ENCODE measurements around the gene SYCP3.

DNA sequence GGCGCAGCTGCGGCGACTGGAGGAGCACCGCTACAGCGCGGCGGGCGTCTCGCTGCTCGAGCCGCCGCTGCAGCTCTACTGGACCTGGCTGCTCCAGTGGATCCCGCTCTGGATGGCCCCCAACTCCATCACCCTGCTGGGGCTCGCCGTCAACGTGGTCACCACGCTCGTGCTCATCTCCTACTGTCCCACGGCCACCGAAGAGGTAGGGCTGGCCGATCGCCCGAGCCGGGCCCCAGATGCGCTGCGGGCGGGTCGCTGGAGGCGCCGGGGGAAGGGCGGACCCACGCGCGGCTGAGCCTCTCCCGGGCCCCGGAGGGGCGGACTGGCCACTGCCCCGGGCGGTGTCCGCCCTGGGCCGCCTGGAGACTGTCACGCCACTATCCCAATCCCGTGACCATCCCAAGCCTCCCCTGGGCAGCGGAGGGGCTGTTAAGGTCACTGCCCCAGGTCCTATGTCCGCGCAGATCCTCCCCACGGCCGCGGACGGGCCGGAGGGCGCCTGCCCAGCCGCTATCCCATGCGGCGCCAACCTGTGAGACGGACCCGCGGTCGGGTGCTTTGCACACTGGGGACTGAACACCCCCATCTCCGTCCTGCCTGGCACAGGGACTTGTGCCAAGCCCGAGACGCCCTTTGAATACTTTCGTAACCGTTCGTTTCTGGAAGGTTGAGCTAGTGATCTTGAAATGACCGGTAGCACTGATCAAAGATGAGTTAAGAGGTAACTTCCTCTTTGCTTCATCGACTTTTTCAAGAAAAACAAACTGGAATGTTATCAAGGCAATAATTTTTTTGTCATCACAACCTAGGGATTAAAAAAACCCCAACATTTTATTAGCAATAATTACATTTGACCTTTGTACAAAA, 41.1 kb downstream of the SYCP3 start:
- TF ChIP-seq, protein P1, sequence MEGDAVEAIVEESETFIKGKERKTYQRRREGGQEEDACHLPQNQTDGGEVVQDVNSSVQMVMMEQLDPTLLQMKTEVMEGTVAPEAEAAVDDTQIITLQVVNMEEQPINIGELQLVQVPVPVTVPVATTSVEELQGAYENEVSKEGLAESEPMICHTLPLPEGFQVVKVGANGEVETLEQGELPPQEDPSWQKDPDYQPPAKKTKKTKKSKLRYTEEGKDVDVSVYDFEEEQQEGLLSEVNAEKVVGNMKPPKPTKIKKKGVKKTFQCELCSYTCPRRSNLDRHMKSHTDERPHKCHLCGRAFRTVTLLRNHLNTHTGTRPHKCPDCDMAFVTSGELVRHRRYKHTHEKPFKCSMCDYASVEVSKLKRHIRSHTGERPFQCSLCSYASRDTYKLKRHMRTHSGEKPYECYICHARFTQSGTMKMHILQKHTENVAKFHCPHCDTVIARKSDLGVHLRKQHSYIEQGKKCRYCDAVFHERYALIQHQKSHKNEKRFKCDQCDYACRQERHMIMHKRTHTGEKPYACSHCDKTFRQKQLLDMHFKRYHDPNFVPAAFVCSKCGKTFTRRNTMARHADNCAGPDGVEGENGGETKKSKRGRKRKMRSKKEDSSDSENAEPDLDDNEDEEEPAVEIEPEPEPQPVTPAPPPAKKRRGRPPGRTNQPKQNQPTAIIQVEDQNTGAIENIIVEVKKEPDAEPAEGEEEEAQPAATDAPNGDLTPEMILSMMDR (IDR thresholded peaks at IDR 0.05): no peak
- TF ChIP-seq TAF1 (IDR thresholded peaks at IDR 0.05; ENCODE audit: borderline replicate concordance, low read depth, low read length): no peak
- TF ChIP-seq POLR2AphosphoS5 (IDR thresholded peaks at IDR 0.05; ENCODE audit: low read depth, low read length): no peak
- no peak for TF ChIP-seq RAD21 (IDR thresholded peaks at IDR 0.05; ENCODE audit: low read length)
- TF ChIP-seq, protein P2, sequence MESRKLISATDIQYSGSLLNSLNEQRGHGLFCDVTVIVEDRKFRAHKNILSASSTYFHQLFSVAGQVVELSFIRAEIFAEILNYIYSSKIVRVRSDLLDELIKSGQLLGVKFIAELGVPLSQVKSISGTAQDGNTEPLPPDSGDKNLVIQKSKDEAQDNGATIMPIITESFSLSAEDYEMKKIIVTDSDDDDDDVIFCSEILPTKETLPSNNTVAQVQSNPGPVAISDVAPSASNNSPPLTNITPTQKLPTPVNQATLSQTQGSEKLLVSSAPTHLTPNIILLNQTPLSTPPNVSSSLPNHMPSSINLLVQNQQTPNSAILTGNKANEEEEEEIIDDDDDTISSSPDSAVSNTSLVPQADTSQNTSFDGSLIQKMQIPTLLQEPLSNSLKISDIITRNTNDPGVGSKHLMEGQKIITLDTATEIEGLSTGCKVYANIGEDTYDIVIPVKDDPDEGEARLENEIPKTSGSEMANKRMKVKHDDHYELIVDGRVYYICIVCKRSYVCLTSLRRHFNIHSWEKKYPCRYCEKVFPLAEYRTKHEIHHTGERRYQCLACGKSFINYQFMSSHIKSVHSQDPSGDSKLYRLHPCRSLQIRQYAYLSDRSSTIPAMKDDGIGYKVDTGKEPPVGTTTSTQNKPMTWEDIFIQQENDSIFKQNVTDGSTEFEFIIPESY (IDR thresholded peaks at IDR 0.05; ENCODE audit: borderline replicate concordance, low read depth): no peak
- no peak for TF ChIP-seq MEF2A (IDR thresholded peaks at IDR 0.05; ENCODE audit: borderline replicate concordance, low read depth)
- TF ChIP-seq, protein P3, sequence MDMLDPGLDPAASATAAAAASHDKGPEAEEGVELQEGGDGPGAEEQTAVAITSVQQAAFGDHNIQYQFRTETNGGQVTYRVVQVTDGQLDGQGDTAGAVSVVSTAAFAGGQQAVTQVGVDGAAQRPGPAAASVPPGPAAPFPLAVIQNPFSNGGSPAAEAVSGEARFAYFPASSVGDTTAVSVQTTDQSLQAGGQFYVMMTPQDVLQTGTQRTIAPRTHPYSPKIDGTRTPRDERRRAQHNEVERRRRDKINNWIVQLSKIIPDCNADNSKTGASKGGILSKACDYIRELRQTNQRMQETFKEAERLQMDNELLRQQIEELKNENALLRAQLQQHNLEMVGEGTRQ (IDR thresholded peaks at IDR 0.05; ENCODE audit: borderline replicate concordance, low read depth, low read length): no peak
- TF ChIP-seq NFIC (IDR thresholded peaks at IDR 0.05; ENCODE audit: borderline replicate concordance): no peak
- peak; percentile 33; the same call in 1 of the 2 replicates for TF ChIP-seq MAX (IDR thresholded peaks at IDR 0.05; ENCODE audit: low read depth)
- TF ChIP-seq JUND (IDR thresholded peaks at IDR 0.05): no peak
- no peak for TF ChIP-seq GATA2 (CRISPR knock-in tag; IDR thresholded peaks at IDR 0.05)

Data from SK-N-SH (cell line).